GM21786 (cell line): ENCODE results near the gene CAMK2N1.

Experiments used
- ATAC-seq: cut with Tn5 transposase; IDR thresholded peaks from one replicate; pipeline ENCODE4 v1.9.1; 2021; ENCODE audit not compliant: unreplicated experiment

The CAMK2N1 gene

GRCh38 chr1:20446796-20447195 is 39.2 kb downstream of the CAMK2N1 start:
- ATAC-seq, result no peak

GRCh38 chr1:20445956-20446355 is 40.1 kb downstream of the CAMK2N1 start:
- ATAC-seq, result no peak

- no peak for ATAC-seq
Measured at GRCh38 chr1:20443703-20444586, 42.1 kb downstream of the CAMK2N1 start.

- ATAC-seq, result no peak
Measured at GRCh38 chr1:20442920-20443625, 42.9 kb downstream of the CAMK2N1 start.

GRCh38 chr1:20440785-20441200 is 45.2 kb downstream of the CAMK2N1 start:
- no peak for ATAC-seq

- no peak for ATAC-seq
Measured at GRCh38 chr1:20439282-20439681, 46.7 kb downstream of the CAMK2N1 start.

- ATAC-seq, result no peak
Measured at GRCh38 chr1:20437640-20438039, 48.4 kb downstream of the CAMK2N1 start.

GRCh38 chr1:20432891-20433290 is 53.1 kb downstream of the CAMK2N1 start:
- ATAC-seq, result no peak
